Skeletal muscle satellite cell (primary cell): ENCODE results near the gene SNX19.
"Not testable (repeated sequence)": the region's sequence is repeated elsewhere in the genome, so short reads cannot be mapped to it uniquely, and the experiment has no call there.

ENCODE experiments used
- H3K27me3 ChIP-seq: 2 replicates; pipeline ENCODE4 v1.7.0; 2013; ENCODE audit warnings: low read length; ENCODE audit not compliant: control insufficient read depth, insufficient read depth
- H3K36me3 ChIP-seq: 2 replicates; pipeline ENCODE4 v1.7.0; 2013; ENCODE audit warnings: mild to moderate bottlenecking, control low read depth, low read length; ENCODE audit not compliant: insufficient read depth
- H3K4me1 ChIP-seq: 2 replicates; pipeline ENCODE4 v1.7.0; 2013; ENCODE audit warnings: low read length; ENCODE audit not compliant: control insufficient read depth, insufficient read depth
- H3K4me2 ChIP-seq: 2 replicates; pipeline ENCODE4 v1.7.0; 2013; ENCODE audit warnings: mild to moderate bottlenecking, low read length
- H3K4me3 ChIP-seq: 2 replicates; pipeline ENCODE4 v1.7.0; 2013; ENCODE audit warnings: low read length
- H3K9ac ChIP-seq: 2 replicates; pipeline ENCODE4 v1.7.0; 2013; ENCODE audit warnings: mild to moderate bottlenecking, low read depth, low read length, moderate library complexity
- H3K9me3 ChIP-seq: replicated peaks from 2 replicates; pipeline ENCODE4 v1.7.0; 2013; ENCODE audit warnings: mild to moderate bottlenecking, control low read depth, low read length

Gene SNX19

DNA sequence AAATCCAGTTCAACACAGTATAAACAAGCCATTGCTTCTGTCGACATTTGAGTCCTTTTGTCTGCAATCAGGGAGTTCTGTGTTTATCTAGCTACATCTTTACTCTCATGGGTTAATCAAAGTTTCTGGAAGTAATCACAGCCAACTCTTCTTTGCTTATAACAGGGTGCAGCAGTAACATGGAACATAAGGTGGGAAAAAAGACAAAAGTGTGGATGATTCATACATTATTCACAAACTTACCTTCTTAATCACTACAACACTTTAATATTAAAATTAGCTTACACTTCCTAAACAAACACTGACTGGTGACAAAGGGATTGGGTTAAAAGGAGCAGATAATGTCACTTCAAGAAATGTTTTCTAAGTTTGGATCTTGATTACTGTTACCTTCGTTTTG lies 44.7 kb downstream of the SNX19 start:
- Histone ChIP-seq H3K9ac (no peak overlapping the region), H3K27me3 (no peaks in the 10 kb centered on the region), H3K9me3 (no peaks in the 10 kb centered on the region), H3K4me1 (peaks cover 39% of the 10 kb centered on the region), H3K4me3 (no peak overlapping the region), H3K36me3 (peaks cover 39% of the 10 kb centered on the region), H3K4me2 (no peak overlapping the region)

DNA sequence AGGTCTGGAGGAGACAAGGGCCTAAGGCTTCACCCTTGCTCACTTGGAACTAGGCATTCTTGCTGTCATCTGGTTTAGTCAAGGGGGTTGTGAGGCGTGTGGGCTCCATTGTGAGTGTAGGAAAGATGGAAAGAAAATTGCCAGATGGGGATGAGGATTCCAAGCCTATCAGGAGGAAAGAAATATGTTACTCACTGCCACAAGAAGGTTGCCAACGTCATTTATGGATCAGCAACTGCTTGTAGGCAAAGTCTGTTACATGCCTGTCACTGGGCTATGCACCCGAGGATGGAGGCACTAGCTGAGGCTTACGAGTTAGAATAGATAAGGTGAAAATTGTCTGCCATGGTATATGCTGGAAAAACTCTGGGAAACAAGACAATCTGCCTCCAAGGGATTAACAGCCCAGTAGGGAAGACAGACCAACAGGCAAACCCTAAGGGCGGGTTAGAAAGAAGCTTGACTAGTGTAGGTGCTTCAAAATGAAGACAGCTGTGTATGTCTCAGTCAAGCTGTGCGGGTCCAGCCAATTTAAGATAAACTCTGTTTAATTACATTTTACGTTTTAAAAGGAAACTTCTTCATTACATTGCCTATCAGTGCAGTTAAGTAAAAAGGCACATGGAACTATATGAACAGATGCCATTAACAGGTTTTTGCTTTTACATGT lies 47.4 kb downstream of the SNX19 start:
- peaks cover 20% of the 10 kb centered on the region for H3K36me3 ChIP-seq
- H3K9ac ChIP-seq, result no peak overlapping the region
- H3K4me3 ChIP-seq, result no peak overlapping the region
- H3K4me1 ChIP-seq, result peaks cover 37% of the 10 kb centered on the region
- no peak overlapping the region for H3K4me2 ChIP-seq
- H3K27me3 ChIP-seq, result no peaks in the 10 kb centered on the region
- no peaks in the 10 kb centered on the region for H3K9me3 ChIP-seq

- Histone ChIP-seq H3K36me3 (peaks cover 20% of the 10 kb centered on the region), H3K4me1 (peaks cover 31% of the 10 kb centered on the region), H3K9ac (no peak overlapping the region), H3K9me3 (no peaks in the 10 kb centered on the region), H3K27me3 (no peaks in the 10 kb centered on the region), H3K4me3 (no peak overlapping the region), H3K4me2 (no peak overlapping the region)
These were observed 48.1 kb downstream of the SNX19 start for GRCh38 chr11:130868086-130868710.

DNA sequence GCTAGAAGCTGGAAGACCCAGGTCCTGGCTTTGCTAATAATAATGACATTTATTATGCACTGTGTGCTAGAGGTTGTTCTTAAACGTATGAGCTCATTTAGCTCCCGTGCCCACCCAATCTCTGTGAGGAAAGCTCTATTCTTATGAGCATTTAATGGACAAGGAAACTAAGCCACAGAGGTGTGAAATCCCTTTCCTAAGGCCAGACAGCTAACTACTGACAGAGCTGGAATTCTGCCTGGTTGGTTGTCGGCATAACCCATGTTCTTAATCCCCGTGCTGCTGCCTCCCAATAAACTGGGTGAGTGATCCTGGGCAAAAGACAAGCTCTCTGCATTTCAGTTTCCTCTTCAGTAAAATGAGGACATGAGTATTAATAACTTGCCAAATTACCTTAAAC lies 49.4 kb downstream of the SNX19 start:
- H3K9me3 ChIP-seq, result no peaks in the 10 kb centered on the region
- no peak overlapping the region for H3K9ac ChIP-seq
- peaks cover 26% of the 10 kb centered on the region for H3K4me1 ChIP-seq
- H3K4me2 ChIP-seq, result no peak overlapping the region
- peaks cover 14% of the 10 kb centered on the region for H3K36me3 ChIP-seq
- no peaks in the 10 kb centered on the region for H3K27me3 ChIP-seq
- no peak overlapping the region for H3K4me3 ChIP-seq

GRCh38 chr11:130865774-130866114 lies 50.5 kb downstream of the SNX19 start:
- no peak overlapping the region for H3K9ac ChIP-seq
- H3K4me3 ChIP-seq, result no peak overlapping the region
- H3K4me2 ChIP-seq, result no peak overlapping the region
- no peaks in the 10 kb centered on the region for H3K9me3 ChIP-seq
- H3K4me1 ChIP-seq, result peaks cover 27% of the 10 kb centered on the region
- no peaks in the 10 kb centered on the region for H3K27me3 ChIP-seq
- peaks cover 4% of the 10 kb centered on the region for H3K36me3 ChIP-seq

- Histone ChIP-seq H3K4me1 (peaks cover 27% of the 10 kb centered on the region), H3K4me2 (no peak overlapping the region), H3K9me3 (no peaks in the 10 kb centered on the region), H3K36me3 (peaks cover 2% of the 10 kb centered on the region), H3K27me3 (no peaks in the 10 kb centered on the region), H3K4me3 (no peak overlapping the region), H3K9ac (no peak overlapping the region)
These were observed 51.0 kb downstream of the SNX19 start for GRCh38 chr11:130865091-130865773.

- Histone ChIP-seq H3K9me3 (no peaks in the 10 kb centered on the region), H3K4me2 (peak overlapping the region; percentile 83), H3K27me3 (no peaks in the 10 kb centered on the region), H3K9ac (peak overlapping the region; percentile 50), H3K4me3 (peak overlapping the region; percentile 38), H3K4me1 (peaks cover 27% of the 10 kb centered on the region), H3K36me3 (no peaks in the 10 kb centered on the region)
These were observed 54.1 kb downstream of the SNX19 start for GRCh38 chr11:130861902-130862860.

GRCh38 chr11:130861283-130861682 lies 55.0 kb downstream of the SNX19 start:
- H3K9ac ChIP-seq, result peak overlapping the region; percentile 50
- no peaks in the 10 kb centered on the region for H3K9me3 ChIP-seq
- H3K36me3 ChIP-seq, result no peaks in the 10 kb centered on the region

DNA sequence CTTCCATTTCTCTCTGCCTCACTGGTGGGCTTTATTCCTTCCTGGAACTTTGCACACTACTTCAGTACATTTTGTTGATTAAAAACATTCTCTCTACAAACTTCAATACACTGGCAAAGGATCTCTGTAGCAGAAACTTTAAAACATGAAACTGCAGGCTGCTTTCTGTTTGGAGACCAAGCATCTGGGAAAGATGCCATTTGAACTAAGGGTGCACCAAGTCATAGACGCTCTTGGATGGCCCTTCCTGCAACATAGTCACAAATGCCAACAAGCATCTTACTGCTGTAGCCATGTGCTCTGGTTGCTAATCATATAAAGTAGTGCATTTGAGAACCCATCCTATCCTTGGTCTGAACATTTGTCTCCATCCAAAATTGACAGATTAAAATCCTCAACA lies 56.4 kb downstream of the SNX19 start:
- Histone ChIP-seq H3K9ac (no peak overlapping the region), H3K4me2 (no peak overlapping the region), H3K27me3 (no peaks in the 10 kb centered on the region), H3K9me3 (no peaks in the 10 kb centered on the region), H3K4me3 (no peak overlapping the region), H3K4me1 (peaks cover 14% of the 10 kb centered on the region), H3K36me3 (no peaks in the 10 kb centered on the region)

More at GRCh38 chr11:130861283-130861682, 55.0 kb downstream of the SNX19 start:
- no peak overlapping the region for H3K4me3 ChIP-seq
- H3K4me2 ChIP-seq, result peak overlapping the region; percentile 83
- peaks cover 27% of the 10 kb centered on the region for H3K4me1 ChIP-seq
- no peaks in the 10 kb centered on the region for H3K27me3 ChIP-seq

DNA sequence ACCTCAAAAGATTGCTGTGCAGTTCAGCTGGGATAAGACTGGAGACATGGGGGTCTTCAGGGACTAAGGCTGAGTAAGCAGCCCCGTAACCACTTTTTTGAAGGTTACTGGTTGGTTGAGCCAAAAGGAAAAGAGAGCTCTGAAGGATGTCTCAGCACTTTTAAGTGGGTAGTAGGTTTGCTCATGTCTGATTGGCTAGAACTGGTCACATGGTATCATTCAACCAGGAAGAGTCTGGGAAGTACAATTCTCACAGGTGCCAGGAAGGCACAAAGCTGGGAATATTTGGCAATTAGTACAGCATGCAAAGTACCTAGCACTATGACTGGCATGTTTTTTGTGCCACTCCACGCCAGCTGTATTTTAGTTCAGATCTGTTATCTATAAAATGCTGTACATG lies 58.1 kb downstream of the SNX19 start:
- no peaks in the 10 kb centered on the region for H3K9me3 ChIP-seq
- H3K4me3 ChIP-seq, result no peak overlapping the region
- H3K36me3 ChIP-seq, result no peaks in the 10 kb centered on the region
- no peak overlapping the region for H3K9ac ChIP-seq
- H3K4me2 ChIP-seq, result no peak overlapping the region
- H3K4me1 ChIP-seq, result peaks cover 14% of the 10 kb centered on the region
- H3K27me3 ChIP-seq, result no peaks in the 10 kb centered on the region

DNA sequence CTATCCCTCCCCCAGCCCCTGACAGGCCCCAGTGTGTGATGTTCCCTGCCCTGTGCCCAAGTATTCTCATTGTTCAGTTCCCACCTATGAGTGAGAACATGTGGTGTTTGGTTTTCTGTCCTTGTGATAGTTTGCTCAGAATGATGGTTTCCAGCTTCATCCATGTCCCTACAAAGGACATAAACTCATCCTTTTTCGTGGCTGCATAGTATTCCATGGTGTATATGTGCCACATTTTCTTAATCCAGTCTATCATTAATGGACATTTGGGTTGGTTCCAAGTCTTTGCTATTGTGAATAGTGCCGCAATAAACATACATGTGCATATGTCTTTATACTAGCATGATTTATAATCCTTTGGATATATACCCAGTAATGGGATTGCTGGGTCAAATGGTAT lies 60.6 kb downstream of the SNX19 start:
- not testable (repeated sequence) for H3K27me3 ChIP-seq, H3K4me3 ChIP-seq, H3K4me1 ChIP-seq, H3K9me3 ChIP-seq, H3K4me2 ChIP-seq, H3K9ac ChIP-seq, H3K36me3 ChIP-seq
